HG02970 (cell line): ENCODE data around the gene MEFV.

Experiments used
- ATAC-seq: cut with Tn5 transposase; IDR thresholded peaks from one replicate; pipeline ENCODE4 v1.9.1; 2021; ENCODE audit warnings: mild to moderate bottlenecking, moderate library complexity, moderate number of reproducible peaks; ENCODE audit not compliant: unreplicated experiment, low FRiP score

MEFV gene, protein sequence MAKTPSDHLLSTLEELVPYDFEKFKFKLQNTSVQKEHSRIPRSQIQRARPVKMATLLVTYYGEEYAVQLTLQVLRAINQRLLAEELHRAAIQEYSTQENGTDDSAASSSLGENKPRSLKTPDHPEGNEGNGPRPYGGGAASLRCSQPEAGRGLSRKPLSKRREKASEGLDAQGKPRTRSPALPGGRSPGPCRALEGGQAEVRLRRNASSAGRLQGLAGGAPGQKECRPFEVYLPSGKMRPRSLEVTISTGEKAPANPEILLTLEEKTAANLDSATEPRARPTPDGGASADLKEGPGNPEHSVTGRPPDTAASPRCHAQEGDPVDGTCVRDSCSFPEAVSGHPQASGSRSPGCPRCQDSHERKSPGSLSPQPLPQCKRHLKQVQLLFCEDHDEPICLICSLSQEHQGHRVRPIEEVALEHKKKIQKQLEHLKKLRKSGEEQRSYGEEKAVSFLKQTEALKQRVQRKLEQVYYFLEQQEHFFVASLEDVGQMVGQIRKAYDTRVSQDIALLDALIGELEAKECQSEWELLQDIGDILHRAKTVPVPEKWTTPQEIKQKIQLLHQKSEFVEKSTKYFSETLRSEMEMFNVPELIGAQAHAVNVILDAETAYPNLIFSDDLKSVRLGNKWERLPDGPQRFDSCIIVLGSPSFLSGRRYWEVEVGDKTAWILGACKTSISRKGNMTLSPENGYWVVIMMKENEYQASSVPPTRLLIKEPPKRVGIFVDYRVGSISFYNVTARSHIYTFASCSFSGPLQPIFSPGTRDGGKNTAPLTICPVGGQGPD

DNA sequence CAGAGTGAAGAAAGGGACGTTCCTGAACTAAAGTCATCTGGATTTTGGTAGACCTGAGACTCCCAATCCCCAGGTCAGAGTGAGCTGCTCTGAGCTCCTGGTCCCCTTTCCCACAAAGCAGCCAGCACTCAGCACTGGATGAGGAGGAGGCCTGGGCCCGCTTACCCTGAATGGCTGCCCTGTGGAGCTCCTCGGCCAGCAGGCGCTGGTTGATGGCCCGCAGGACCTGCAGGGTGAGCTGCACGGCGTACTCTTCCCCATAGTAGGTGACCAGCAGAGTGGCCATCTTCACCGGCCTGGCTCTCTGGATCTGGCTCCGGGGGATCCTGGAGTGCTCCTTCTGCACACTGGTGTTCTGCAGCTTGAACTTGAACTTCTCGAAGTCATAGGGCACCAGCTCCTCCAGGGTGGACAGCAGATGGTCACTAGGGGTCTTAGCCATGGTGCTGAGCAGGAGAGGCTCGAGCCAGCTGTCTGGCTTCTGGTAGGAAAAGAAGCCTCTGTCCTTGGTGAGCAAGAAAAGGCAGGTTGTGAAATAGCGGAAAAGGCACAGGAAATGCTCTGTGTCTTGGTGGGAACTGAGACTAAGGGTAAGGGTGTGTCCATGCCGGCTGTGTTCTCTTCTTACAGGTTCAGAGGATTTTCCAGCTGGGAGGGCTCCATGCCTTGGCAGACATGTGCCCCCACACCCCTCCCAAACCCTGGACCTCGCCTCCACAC, at the start of gene MEFV:
MEFV (minus strand) TSS at position 488 of the 720 bp plus-strand sequence; CDS start at position 442, 46 bp downstream.
- ATAC-seq, result no peak

DNA sequence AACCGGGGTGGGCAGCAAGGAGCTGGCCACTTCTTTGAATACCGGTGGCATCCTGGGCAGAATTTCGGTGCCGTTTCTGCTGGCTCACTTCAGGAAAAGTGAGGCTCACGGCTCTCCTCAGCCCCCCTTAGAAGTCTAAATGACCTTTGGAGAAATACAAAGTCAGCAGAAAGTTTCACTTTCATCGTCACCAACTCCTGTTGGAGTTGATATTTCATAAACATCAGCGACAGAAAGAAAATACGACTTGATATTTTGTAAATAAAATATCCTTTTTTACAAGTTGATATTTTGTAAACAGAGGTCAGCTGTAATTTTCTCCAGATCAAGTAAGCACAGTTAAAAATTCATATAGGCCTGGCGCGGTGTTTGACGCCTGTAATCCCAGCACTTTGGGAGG, 49.6 kb upstream of the MEFV start:
- ATAC-seq, result no peak

GRCh38 chr16:3305109-3306068, 49.0 kb upstream of the MEFV start, which contains the start of the genes TIGD7 and ZNF75A:
Gene TIGD7, minus strand, starts transcription at chr16:3305430. Its CDS starts 4,816 bp downstream, at chr16:3300614.
Gene ZNF75A, plus strand, starts transcription at chr16:3305497. Its CDS starts 2,932 bp downstream, at chr16:3308429.
- peak; percentile 89 for ATAC-seq

GRCh38 chr16:3304370-3304769, 47.9 kb upstream of the MEFV start:
- no peak for ATAC-seq

- no peak for ATAC-seq
Observed at GRCh38 chr16:3295783-3296182, 39.4 kb upstream of the MEFV start.

GRCh38 chr16:3295209-3295608, 38.8 kb upstream of the MEFV start:
- no peak for ATAC-seq

DNA sequence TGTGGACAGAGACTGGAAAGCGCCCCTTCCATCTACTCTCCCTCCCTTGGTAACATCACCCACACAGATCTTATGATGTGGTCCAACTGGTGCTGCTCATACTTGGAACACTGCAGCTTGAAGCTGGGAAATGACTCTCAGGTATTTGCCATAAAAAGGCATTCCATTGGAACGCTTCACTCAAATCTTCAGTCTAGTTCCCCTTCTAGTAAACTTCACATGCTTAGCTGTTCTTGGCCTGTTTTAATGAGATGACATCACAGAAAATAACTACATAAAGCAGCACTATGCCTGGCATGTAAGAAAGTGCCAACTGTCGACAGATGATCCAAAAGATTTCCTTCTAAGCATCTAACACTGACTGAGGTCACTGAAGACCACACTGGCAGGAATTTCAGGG, 36.2 kb upstream of the MEFV start:
- no peak for ATAC-seq

DNA sequence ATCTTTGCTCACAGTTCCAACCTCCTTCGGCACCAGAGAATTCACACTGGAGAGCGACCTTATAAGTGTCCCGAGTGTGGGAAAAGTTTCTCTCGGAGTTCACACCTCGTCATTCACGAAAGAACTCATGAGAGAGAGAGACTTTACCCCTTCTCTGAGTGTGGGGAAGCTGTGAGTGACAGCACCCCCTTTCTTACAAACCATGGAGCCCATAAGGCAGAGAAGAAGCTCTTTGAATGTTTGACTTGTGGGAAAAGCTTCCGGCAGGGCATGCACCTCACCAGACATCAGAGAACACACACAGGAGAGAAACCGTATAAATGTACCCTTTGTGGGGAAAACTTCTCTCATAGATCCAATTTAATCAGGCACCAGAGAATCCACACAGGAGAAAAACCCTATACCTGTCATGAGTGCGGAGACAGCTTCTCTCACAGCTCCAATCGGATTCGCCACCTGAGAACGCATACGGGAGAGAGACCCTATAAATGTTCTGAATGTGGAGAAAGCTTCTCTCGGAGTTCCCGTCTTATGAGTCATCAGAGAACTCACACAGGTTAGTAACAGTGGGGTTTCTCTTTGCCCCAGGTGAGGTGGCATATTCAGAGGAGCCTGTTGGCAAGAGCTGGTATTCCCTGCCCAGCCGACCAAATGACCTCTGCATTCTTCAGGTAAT, 33.7 kb upstream of the MEFV start:
- no peak for ATAC-seq

DNA sequence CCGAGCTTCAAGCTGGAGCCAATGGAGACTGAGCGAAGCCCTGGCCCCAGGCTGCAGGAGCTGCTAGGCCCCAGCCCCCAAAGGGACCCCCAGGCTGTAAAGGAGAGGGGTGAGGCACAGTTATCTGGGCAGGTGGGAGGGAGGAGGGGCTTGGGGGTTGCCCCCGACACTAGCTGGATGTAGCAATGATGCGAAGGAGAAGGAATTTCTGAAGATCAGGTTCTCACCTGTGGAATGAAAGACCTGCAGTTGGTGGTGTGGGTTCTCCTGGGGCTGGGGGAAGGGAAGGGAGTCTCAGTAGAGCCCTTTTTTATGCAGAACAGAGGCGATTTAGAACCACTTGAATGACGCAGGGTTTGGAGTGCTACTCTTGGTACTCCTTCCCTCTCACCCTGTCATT, 28.7 kb upstream of the MEFV start:
- no peak for ATAC-seq

DNA sequence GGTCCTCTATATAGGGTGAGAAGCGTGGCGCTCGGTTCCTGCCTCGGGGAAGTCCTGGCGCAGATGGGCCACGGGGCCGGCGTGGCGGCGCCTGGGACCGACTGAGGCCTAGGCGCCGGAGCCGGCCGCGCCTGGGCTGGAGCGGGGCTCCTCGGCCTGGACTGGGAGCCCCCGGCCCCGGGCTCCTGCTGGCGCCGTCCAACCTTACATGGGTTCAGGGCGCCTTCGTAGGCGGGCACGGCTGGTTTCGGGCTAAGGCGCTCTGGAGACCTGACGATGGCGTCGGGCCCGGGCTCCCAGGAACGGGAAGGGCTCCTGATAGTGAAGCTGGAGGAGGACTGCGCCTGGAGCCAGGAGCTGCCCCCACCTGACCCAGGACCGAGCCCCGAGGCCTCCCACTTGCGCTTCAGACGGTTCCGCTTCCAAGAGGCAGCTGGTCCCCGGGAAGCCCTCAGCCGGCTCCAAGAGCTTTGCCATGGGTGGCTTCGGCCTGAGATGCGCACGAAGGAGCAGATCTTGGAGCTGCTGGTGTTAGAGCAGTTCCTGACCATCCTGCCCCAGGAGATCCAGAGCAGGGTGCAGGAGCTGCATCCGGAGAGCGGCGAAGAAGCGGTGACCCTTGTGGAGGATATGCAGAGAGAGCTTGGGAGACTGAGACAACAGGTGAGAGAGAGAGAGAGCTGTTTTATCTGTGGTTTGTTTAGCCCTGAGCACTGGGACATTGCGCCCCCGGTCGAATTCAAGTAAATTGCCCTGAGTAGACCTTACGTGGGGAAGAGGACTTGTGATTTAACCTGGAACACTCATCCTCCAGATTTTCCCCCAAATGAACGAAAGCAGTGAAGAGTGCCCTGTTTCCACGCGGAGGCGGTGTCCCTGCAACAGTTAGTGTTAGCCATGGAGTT, 27.4 kb upstream of the MEFV start:
- ATAC-seq, result no peak

- peak; percentile 80 for ATAC-seq
Observed at GRCh38 chr16:3282730-3283542, 26.5 kb upstream of the MEFV start, which contains the start of gene ZNF263. Gene ZNF263, plus strand, starts transcription at chr16:3283491. Its CDS starts 328 bp downstream, at chr16:3283819.

DNA sequence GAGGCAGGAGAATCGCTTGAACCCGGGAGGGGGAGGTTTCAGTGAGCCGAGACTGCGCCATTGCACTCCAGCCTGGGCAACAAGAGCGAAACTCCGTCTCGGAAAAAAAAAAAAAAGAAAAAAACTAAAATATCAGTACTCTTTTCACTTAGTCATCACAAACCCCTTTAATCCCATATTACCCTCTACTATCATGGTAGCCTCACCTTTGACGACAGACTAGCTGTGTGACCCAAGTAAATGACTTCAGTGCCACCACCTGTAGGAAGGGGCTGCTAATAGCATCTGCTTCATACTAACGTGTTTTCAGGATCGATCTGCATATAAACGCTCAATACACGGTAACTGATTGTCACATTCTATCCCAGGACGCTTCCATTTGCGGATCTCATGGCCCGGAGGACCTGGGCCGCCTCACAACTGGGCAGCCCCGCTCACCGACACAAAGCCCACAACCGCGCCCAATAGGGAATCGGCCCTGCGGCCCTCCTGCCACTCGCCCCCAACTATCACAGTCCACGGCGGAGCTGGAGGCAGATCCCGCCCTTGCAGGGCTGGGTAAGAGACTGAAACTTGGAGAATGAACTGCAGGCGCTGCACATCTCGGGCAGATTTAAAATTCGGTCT, 25.8 kb upstream of the MEFV start:
- peak; percentile 24 for ATAC-seq

DNA sequence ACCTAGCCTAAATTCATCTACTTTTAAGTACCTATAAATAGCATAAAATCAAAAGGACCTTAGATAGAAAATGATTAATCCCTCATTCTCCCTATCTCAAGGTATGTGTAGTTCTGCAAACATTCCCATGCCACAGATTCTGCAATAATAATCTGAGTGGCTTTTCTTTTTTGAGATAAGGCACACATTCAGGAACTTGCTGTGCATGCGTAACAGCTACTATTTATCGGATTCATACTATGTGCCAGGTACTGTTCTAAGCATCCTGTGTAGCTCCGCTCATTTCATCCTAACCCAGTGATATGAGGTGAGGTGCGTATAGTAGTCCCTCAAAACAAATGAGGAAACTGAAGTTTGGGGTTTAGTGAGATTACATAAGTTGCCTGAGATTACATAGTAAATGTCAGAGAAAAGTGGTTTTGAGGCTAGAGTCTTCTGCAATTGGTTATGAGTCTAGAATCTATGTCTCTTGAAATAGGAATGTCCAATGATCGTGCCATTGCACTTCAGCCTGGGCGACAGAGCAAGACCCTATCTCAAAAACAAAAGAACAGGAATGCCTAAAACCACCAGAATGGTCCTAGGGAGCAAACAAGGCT, 24.9 kb upstream of the MEFV start:
- no peak for ATAC-seq

DNA sequence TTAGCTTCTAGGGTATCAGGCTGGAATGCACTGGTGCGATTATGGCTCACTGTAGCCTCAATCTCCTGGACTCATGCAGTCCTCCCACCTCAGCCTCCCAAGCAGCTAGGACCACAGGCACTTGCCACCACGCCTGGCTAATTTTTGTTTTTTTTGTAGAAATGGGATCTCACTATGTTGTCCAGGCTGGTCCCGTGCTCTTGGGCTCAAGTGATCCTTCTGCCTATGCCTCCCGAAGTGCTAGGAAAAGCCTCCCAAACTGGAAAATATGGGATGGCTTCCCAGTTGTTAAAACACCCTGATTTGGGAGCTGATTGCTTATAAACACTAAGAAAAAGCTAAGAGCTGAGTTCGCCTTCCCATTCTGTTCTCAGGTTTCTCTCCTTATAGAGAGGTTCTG, 20.2 kb upstream of the MEFV start:
- no peak for ATAC-seq

DNA sequence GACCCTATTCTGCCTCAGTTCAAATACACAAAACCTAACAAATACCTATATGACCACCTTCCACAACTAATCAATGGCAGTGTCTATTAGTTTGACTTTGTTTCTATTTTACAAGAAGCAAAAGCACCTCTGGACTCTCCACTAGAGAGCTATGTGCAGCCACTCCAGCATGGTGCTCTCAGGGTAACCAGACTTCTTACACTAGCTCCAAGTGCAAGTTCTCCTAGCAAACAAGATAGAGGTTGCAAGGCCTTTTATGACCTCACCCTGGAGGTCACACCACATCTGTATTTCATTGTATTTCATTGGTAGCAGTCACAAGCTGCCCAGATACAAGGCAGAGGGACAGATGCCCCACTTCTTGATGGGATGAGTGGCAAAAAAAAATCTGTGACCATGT, 18.5 kb upstream of the MEFV start:
- no peak for ATAC-seq

DNA sequence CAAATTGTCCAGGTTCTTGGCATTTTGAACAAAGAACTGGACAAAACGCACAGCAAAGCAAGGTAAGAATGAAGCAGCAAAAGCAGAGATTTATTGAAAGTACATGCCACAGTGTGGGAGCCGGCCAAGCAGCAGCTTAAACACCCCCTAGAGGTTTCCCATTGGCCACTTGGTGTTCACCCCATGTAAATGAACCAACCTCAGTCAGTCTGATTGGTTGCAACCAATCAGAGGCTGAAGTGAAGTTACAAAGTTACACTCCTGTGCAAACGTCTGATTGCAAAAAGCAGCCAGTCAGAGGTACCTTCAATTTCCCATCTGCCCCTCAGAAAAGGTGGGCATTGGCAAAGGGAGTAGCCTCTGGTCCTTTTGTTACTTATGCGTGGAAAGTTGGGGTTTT, 18.1 kb upstream of the MEFV start:
- ATAC-seq, result no peak
